GM18858 (cell line): ENCODE measurements around the gene ACO1.

ENCODE experiments used
- ATAC-seq: cut with Tn5 transposase; IDR thresholded peaks from one replicate; pipeline ENCODE4 v1.9.1; 2021; ENCODE audit not compliant: unreplicated experiment

The ACO1 gene

GRCh38 chr9:32414856-32415255 lies 30.4 kb downstream of the ACO1 start:
- no peak for ATAC-seq

GRCh38 chr9:32419921-32420320 lies 35.5 kb downstream of the ACO1 start:
- ATAC-seq, result no peak

- no peak for ATAC-seq
These were observed 37.9 kb downstream of the ACO1 start for GRCh38 chr9:32422237-32422806.

- no peak for ATAC-seq
These were observed 38.9 kb downstream of the ACO1 start for GRCh38 chr9:32423371-32423770.

- ATAC-seq, result no peak
These were observed 40.2 kb downstream of the ACO1 start for GRCh38 chr9:32424616-32425015.

GRCh38 chr9:32426278-32426939 lies 42.0 kb downstream of the ACO1 start:
- ATAC-seq, result no peak

- no peak for ATAC-seq
These were observed 42.8 kb downstream of the ACO1 start for GRCh38 chr9:32427111-32427873.

GRCh38 chr9:32430720-32431119 lies 46.3 kb downstream of the ACO1 start:
- ATAC-seq, result no peak

GRCh38 chr9:32431196-32431595 lies 46.8 kb downstream of the ACO1 start:
- no peak for ATAC-seq

- ATAC-seq, result no peak
These were observed 47.6 kb downstream of the ACO1 start for GRCh38 chr9:32431940-32432555.

- no peak for ATAC-seq
These were observed 50.4 kb downstream of the ACO1 start for GRCh38 chr9:32434892-32435291.

- ATAC-seq, result no peak
These were observed 57.2 kb downstream of the ACO1 start for GRCh38 chr9:32441678-32442077.

GRCh38 chr9:32442433-32442832 lies 58.0 kb downstream of the ACO1 start:
- no peak for ATAC-seq

GRCh38 chr9:32449969-32450368 lies 65.5 kb downstream of the ACO1 start:
- no peak for ATAC-seq

GRCh38 chr9:32454280-32454679 lies 69.8 kb downstream of the ACO1 start:
- no peak for ATAC-seq

- no peak for ATAC-seq
These were observed 71.3 kb downstream of the ACO1 start for GRCh38 chr9:32455738-32456137.

- no peak for ATAC-seq
These were observed 72.1 kb downstream of the ACO1 start for GRCh38 chr9:32456564-32456963.

GRCh38 chr9:32463500-32464293 lies 79.3 kb downstream of the ACO1 start:
- ATAC-seq, result no peak

- ATAC-seq, result no peak
These were observed 84.3 kb downstream of the ACO1 start for GRCh38 chr9:32468740-32469139.

GRCh38 chr9:32472344-32472743 lies 87.9 kb downstream of the ACO1 start:
- ATAC-seq, result no peak

GRCh38 chr9:32483343-32483742 lies 98.9 kb downstream of the ACO1 start:
- no peak for ATAC-seq
